HG02623 (cell line): ENCODE measurements around the gene SMOC2.
"Not testable (repeated sequence)": the region's sequence is repeated elsewhere in the genome, so short reads cannot be mapped to it uniquely, and the experiment has no call there.

Experiments
- ATAC-seq: cut with Tn5 transposase; IDR thresholded peaks from one replicate; pipeline ENCODE4 v1.9.1; 2021; ENCODE audit warnings: moderate library complexity; ENCODE audit not compliant: unreplicated experiment

The SMOC2 gene

DNA sequence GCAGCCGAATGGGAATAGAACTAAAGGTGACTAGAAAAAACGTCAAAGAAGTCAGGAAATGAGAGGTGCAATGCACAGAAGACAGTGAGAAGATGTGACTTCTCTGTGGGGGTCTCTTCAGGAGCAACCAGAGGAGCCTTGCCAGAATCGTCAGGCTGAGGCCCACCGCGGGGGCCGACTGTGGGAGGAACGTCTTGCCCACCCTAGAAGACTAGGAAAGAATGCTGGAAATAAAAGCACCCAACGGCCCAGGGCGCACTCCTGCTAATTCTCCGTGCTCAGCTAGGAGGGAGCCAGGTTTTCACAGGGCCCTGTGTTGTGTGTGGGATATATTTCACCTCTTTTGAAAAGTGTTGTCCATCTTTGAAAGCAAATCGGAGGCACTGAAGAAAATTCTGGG, 129.2 kb downstream of the SMOC2 start:
- ATAC-seq, result no peak

DNA sequence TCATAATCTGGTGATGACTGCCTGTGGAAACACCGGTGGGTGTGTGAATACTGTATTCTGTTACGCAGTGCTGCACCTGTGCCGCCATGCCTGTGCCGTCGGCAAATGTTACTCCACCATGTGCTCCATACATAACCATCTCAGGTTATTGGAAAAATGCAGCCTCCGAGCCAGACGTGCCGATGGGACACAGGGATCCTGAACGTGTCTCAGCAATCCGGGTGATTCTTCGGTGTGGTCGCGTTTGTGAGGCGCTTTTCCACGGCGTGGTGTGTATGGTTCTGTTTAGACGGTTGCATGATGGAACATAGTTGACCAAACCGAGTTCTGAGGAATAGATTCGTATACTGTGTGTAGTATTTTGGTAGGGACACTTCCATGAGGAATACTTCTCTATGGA, 130.3 kb downstream of the SMOC2 start:
- no peak for ATAC-seq

DNA sequence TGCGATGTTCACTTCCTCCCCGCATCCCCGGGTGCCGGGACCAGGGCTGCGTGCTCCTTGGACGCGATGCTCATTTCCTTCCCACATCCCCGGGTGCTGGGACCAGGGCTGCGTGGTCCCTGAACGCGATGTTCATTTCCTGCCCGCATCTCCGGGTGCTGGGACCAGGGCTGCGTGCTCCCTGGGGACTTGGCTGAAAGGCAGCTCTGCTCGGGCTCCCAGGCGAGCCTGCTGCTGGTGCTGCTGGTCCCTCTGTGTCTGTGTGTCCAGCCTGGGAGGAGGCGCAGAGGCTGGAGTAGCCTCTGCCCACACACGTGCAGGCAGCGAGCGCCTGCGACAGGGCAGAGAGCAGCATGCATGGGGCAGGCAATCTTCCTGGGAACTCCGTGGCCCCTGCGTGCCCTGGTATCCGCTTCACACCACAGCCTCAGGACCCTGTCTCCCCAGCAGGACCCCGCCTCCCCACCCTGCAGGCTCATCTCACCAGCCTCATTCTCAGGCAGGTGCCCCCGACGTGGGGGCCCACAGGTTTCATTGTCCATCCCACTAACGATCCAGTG, 132.4 kb downstream of the SMOC2 start:
- ATAC-seq, result not testable (repeated sequence)

DNA sequence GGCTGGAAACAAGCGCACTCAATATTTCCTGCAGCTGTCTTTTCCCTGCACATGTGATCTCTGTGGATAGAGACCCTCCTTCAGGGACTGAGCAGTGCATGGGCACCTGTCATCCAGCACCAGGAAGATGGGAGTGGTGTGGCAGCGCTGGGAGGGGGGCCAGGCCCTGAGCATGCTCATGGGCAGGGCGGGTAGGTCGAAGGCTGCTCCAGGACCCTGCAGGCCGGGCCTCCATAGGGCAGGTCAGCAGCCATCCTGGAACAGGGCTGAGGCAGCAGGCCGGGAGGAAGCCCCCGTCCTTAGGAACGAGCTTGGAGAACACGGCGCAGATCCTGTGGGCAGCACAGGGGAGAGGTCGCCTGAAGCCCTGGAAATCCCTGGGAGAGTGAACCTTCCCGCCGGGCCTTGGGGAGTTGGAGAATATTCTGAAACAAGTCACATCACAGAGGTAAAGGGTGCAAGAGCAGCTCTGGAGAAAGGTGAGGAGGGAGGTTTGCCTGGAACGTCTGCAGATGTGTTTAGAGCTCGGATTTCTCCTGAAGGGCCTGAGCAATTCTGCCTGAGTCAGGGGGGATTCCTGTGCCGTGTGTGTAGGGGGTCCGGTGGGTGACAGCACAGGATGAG, 133.2 kb downstream of the SMOC2 start:
- ATAC-seq, result no peak

DNA sequence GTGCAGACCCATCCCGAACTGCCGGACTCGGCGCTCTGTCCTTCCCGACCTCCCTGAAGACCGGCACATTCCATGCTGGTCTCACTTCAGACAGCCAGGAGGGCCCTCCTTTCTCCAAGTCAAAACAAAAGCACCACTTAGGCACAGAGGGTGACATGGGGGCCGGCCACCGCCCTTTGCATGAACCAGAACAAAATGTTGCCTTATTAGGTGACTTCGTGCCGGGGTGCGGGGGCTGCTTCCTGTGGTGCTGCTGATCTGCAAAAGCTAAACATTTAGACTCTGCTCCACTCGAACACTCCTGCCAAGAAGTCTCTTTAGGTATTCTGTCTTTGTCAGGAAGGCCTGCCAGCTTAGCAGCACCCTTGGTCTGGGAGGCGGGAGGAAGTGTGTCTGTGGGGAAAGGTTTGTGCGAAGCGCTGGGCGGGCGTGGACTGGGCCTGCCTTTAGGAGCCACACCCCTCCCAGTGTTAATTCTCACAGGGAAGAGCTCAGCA, 133.8 kb downstream of the SMOC2 start:
- no peak for ATAC-seq

DNA sequence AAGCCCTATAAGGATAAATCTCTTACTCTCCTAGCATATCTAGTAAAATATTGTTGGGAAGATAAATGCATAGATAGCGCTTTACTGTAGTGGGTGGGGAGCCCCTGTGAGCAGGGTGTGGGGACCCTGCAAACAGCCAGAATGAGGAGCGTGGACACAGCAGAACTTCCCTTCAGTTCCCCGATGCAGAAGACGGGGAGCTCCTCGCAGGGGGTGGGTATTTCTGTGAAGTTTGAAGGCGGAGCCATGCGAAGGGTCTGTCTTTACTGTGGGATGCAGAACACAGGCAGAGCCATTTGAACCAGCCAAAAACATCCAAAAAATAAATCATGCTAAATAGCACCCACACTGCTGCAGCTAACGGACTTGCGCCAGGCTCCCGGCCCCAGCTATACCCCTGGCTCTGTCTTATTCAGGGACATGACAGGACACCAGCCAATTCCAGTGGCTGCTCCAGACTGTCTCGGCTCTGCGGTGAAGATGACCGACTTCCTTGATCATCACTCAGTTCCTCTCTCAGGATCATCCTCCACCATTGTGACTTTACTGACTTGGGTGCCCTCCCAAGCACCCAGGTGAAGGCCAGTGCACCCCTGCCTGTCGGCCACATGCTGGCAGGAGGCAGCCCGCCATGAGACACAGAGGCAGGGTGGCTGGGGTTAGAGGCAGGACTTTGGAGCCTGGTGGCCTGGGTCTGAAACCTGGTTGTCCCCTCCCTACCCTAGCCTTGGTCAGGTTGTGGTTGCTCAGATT, 134.5 kb downstream of the SMOC2 start:
- no peak for ATAC-seq

DNA sequence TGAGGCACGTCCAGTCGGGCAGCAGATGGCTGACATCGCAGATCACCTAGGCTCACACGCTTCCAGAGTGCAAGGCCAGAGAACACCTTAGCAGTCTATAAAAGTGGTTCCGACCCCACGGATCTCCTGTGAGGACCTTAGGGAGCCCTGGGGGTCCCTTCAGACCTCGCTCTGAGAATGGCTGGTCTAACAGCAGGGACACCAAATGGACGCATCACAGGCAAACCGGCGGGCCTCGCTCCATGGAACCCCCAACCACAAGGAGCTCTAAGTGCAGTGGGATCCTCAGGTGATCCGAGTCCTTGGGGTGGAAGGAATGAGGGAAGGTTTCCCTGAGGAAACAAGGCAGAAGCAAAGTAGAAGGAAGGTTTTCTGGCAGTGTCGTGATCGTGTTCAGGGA, 135.4 kb downstream of the SMOC2 start:
- ATAC-seq, result no peak

DNA sequence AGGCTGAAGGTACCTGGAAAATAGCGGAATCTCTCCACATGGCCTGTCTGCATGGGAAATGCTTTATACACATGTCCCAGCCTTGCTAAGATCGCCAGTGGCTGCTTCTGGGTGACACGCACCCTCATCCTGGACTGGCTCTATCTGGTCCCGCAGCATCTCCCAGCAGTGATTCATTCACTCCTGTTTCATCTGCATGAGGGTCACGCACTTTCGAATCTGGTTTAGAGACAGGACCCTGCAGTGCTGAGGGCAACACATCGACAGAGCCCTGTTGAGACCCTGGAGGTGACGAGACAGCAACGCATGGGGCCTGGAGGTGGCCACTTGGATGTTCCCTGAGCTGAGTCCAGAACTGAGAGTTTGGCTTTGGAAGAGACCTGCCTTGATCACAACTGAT, 136.5 kb downstream of the SMOC2 start:
- ATAC-seq, result no peak

DNA sequence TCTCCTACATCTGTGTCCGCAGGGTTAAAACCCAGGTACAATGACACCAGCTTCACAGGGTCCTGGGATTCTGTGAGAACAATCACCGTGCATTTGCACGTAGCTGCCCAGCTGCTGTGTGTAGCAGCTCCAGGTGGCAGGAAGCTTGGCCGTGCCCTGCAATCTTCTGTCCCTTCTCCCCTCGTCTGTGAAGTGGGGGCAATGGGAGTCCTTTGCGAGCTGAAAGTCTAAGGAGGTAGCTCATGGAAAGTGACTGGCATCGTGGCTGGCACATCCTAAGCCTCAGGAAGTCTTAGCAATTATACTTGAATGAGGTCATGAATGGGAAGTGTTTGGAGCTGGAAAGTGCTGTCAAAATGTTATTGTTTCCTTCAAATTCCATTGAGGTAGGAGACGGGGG, 137.1 kb downstream of the SMOC2 start:
- no peak for ATAC-seq

DNA sequence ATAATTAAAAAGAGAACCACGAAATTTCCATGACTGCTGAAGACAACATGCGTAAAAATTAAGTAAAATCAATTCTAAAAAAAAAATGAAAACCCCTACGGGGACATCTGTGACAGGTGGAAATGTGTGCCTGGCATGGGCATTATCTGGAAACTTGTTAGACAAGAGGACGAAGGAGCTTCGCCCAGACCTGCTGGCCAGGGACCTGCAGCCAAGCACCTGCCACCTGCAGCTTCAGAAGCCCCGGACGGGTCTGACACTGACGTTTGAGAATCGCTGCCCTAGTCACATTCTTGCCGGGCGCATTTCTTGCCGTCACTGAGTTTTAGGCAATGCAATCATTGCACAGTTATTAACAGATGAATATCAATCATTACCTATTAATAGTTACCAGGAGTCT, 140.3 kb downstream of the SMOC2 start:
- ATAC-seq, result no peak

DNA sequence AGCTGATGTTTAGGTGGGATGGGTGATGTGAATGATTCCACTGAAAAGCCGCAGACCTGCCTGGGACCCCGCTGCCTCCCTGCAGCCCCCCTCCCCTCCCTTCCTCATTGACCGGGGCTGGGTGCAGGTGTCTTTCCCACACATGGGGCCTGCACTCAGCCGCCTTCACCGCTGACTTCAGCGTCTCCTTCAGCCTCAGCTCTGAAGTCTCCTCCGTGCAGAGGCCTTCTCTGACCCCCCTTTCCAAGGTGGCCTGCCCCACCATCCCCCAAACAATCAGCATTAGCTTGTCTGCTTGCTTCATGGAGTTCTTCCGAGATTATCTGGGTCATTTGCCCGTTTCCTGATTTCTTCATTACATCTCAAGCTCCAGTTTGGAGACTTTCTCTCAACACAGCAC, 140.7 kb downstream of the SMOC2 start:
- ATAC-seq, result no peak

DNA sequence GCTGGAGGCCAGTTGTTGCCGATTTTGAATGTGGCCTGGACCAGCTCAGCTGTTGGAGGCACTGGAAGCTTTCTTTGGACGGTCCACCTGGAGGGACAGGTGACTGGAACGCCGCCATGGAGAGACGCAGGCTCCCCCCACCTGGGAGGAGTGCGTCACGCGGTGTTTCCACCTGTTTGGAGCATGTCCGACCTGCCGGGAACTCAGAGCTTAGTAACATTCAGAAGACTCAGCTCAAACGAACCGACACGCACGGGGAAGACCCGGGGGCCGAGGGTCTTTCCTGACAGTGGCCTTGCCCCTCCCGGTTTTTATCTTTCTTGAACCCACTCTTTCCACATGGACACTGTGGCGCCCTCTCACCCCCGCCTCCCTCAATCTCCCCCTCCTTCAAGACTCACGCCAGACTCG, 141.6 kb downstream of the SMOC2 start:
- ATAC-seq, result no peak

DNA sequence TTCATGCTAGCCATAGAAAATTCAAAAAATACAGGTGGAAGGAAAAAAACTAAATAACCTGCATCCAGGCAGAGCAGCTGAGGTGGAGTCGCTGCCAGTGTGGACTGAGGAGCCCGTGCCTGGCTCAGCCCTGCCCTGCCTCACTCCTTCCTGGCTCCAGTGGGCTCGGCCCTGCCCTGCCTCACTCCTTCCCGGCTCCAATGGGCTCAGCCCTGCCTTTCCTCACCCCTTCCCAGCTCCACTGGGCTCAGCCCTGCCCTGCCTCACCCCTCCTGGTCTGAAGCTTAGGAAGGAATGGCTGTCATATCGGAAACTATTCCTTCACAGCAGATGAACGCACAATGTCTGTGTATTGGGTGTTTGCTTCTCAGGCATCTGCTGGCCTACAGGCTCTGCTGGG, 142.1 kb downstream of the SMOC2 start:
- ATAC-seq, result no peak

DNA sequence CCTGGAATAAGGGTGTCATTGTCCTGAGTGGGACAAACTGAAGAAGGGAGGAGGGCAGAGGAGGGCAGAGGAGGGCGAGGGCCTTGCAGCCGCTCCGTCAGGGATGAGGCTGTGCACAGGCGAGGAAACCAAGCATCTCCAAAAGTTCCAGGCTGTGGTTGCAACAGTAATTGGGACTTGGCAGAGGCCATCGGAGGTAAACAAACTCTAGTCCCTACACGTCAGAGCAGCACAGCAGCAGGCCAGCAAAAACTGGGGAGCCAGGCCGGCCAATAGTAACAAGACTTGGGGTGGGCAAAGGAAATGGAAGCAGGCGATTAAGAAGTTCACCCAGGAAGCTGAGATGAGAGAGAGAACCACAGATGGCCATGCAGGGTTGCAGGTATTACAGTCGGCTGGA, 142.8 kb downstream of the SMOC2 start:
- ATAC-seq, result no peak

DNA sequence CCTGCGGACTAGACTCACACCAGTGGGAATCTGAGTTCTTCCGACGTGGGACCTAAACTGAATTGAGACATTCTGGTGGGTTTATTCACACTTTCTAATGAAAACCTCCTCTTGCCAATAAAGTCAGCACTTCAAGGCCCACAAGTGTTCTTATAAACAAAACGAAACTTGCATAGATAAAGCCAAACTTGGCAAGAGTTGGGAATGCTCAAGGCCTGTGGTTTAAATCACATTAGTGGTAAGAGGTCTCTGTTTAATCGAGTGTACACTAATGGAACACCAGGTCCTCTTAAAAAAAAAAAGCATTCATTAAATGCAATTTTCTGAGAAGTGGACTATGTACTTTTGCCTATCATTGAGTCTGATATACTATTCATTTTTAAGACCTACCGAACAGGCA, 143.3 kb downstream of the SMOC2 start:
- no peak for ATAC-seq

DNA sequence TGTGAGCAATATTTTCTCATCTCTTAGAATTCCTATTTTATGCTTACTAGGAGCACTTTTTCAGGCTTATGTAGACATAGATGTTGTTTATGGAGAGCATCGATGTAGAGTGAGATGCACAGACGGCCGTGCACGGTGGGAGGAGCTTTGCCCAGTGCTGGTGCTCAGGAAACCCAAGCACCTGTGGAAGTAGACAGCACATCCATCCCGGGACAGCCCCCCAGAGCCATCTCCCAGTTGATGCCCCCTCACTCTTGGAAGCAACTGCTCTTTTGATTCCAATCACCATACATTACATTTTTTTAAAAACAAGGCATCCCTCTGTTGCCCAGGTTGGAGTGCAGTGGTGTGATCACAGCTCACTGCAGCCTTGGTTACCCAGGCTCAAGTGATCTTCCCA, 143.7 kb downstream of the SMOC2 start:
- ATAC-seq, result no peak

DNA sequence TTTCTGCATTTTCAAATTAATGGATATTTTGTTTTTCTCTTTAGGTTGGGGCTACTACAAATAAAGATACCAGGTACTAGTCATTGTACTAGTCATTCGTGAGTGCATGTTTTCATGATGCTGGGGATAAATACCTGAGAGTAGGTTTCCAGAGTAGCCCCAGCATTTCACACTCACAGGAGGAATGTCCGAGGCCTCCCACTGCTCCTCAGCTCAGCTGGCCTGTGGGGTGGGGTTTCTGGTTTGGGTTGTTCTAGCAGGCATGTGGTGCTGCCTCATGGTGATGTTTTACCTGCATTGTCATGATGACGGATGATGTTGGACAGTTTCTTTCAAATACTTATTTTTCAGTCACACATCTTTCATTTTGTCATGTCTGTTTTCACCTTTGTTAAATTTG, 144.5 kb downstream of the SMOC2 start:
- ATAC-seq, result no peak

DNA sequence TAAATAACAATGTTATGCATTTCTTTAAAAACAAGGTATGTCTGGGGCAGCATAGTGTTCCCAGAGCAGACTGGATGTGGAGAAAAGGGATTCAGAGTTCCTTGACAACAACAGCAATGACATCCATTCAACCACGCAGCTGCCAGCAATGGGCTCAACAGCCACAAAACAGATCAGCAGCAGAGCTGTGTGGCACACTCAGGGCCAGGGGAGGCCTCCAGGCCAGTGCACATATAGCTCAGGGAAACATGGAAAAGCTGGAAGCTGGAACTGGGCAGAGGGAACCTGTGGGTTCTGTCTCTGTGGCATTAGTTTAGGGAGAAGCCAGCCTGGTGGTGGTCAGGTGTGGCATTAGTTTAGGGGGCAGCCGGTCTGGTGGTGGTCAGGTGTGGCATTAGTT, 148.3 kb downstream of the SMOC2 start:
- no peak for ATAC-seq

DNA sequence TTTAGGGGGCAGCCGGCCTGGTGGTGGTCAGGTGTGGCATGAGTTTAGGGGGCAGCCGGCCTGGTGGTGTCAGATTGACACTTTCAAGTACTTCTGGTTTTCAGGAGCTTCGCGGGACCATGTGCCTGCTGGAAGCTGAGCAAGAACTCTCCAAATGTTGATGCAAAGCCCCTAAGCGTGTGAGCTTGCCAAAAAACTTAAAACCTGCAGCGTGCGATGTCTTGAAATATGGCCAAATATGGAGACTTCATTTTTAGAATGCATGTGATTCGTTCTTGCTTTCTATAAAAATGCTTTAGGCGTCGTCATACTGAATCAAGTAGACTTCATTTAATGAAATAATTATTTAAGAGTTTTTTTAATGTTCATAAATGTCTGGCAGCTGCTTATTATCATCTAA, 149.4 kb downstream of the SMOC2 start:
- ATAC-seq, result no peak

DNA sequence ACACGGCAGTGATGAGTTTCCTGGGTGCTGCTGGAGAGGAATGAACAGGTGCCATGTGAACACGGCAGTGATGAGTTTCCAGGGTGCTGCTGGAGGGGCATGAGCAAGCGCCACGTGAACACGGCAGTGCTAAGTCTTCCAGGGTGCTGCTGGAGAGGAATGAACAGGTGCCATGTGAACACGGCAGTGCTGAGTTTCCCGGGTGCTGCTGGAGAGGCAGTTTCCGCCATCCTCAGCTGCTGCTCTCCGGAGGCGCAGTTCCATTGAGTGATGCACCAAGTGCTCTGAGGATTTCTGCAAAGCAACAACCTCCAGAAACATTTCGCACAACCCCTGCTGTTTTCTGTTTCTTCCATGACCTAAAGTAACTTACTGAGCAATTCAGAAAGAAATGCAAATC, 155.4 kb downstream of the SMOC2 start:
- ATAC-seq, result no peak

DNA sequence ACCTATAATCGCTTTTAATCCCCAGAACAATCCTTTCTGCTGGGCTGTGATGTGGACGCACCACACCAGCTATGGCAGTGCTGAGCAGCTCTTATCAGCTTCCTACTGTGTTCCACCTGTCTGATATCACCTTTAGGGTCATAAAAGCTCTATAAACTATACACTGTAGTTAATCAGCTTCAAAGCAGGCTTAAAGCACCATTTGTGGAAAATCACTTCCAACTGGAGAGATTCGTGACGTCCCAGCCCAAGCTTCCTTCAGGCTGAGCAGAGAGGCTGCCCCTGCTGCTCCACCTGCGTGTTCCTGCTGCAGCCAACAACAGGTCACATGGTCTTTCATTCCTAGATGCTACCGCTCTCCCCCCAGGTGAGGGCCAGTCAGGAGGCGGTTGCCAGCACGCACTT, 156.5 kb downstream of the SMOC2 start:
- ATAC-seq, result no peak
